ENCODE data around the gene TRIM6. TPM values are rescaled to one million over a fixed set of nuclear protein-coding genes. Genes with fewer than 3 reads are reported as not detected.

TRIM6 gene
- total and polyA plus RNA-seq, 9 donors: 2.3 to 6.3 (median 4.2) TPM

- H3K4me3 ChIP-seq: no peak overlapping the region
- no peak for DNase-seq
- intact Hi-C loops (cut with DNase I): loop anchor here in 1 of 4 donors (10.0 kb wide), 1 partner anchor 93 kb away; the partner anchor contains the start of genes TRIM22 and TRIM5
- H3K4me1 ChIP-seq (ENCODE audit: insufficient read depth): peaks cover 2% of the 10 kb centered on the region
- TF ChIP-seq, protein P1, sequence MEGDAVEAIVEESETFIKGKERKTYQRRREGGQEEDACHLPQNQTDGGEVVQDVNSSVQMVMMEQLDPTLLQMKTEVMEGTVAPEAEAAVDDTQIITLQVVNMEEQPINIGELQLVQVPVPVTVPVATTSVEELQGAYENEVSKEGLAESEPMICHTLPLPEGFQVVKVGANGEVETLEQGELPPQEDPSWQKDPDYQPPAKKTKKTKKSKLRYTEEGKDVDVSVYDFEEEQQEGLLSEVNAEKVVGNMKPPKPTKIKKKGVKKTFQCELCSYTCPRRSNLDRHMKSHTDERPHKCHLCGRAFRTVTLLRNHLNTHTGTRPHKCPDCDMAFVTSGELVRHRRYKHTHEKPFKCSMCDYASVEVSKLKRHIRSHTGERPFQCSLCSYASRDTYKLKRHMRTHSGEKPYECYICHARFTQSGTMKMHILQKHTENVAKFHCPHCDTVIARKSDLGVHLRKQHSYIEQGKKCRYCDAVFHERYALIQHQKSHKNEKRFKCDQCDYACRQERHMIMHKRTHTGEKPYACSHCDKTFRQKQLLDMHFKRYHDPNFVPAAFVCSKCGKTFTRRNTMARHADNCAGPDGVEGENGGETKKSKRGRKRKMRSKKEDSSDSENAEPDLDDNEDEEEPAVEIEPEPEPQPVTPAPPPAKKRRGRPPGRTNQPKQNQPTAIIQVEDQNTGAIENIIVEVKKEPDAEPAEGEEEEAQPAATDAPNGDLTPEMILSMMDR (IDR thresholded peaks at IDR 0.05): no peak
- TF ChIP-seq EP300 (IDR thresholded peaks at IDR 0.05) (no peak), POLR2A (IDR thresholded peaks at IDR 0.05) (no peak)
- H3K9me3 ChIP-seq: no peaks in the 10 kb centered on the region
- no peak overlapping the region for H3K27ac ChIP-seq
- 57 to 95% (median 66%) methylated on average over 3 of the region's 3 CpGs for WGBS, 3 donors
- H3K36me3 ChIP-seq: no peaks in the 10 kb centered on the region
- H3K27me3 ChIP-seq: no peaks in the 10 kb centered on the region
Measured at GRCh38 chr11:5591613-5592012, 4.8 kb upstream of the TRIM6 start.

- Histone ChIP-seq H3K9me3 (no peaks in the 10 kb centered on the region), H3K36me3 (no peaks in the 10 kb centered on the region), H3K27ac (no peak overlapping the region), H3K4me3 (no peak overlapping the region), H3K27me3 (no peaks in the 10 kb centered on the region), H3K4me1 (ENCODE audit: insufficient read depth) (peaks cover 5% of the 10 kb centered on the region)
- DNase-seq: no peak
- TF ChIP-seq, protein P1 (IDR thresholded peaks at IDR 0.05): no peak
- no peak for TF ChIP-seq POLR2A (IDR thresholded peaks at IDR 0.05)
- TF ChIP-seq EP300 (IDR thresholded peaks at IDR 0.05): no peak
- intact Hi-C loops (cut with DNase I): loop anchor here in 1 of 4 donors (10.0 kb wide), 1 partner anchor 92 kb away; the partner anchor contains the start of genes TRIM22 and TRIM5
- 82 to 93% (median 84%) methylated on average over 5 of the region's 5 CpGs for WGBS, 3 donors
Measured at GRCh38 chr11:5592615-5593014, 3.8 kb upstream of the TRIM6 start.

DNA sequence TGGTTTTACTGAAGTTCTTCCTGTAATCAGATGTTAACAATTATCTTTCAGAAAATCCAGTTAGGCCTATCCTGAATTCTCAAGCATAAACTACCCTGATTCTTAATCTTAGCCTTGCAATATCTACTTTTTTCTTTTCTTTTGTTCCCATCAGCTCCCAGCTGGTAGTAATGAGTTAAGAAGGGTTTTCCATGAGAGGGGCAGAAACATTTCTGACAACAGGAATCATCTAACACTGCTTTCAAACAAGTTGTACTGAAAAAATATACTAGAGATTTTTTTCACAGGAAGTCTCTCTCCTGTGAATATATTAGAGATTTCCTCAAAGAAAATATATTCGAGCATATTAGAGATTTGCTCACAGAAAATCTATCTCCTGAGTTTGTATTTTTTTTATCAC is 3.3 kb upstream of the TRIM6 start:
- intact Hi-C loops (cut with DNase I): loop anchor here in 1 of 4 donors (10.0 kb wide), 1 partner anchor 92 kb away; the partner anchor contains the start of genes TRIM22 and TRIM5
- no peak for DNase-seq
- no peak overlapping the region for H3K4me3 ChIP-seq
- no peak for TF ChIP-seq POLR2A (IDR thresholded peaks at IDR 0.05)
- TF ChIP-seq EP300 (IDR thresholded peaks at IDR 0.05): no peak
- TF ChIP-seq, protein P1 (IDR thresholded peaks at IDR 0.05): no peak
- H3K9me3 ChIP-seq: no peaks in the 10 kb centered on the region
- no peaks in the 10 kb centered on the region for H3K36me3 ChIP-seq
- H3K27ac ChIP-seq: no peak overlapping the region
- H3K27me3 ChIP-seq: no peaks in the 10 kb centered on the region
- H3K4me1 ChIP-seq (ENCODE audit: insufficient read depth): peaks cover 6% of the 10 kb centered on the region
- 18 to 44% (median 26%) methylated on average over 1 of the region's 1 CpG for WGBS, 3 donors

DNA sequence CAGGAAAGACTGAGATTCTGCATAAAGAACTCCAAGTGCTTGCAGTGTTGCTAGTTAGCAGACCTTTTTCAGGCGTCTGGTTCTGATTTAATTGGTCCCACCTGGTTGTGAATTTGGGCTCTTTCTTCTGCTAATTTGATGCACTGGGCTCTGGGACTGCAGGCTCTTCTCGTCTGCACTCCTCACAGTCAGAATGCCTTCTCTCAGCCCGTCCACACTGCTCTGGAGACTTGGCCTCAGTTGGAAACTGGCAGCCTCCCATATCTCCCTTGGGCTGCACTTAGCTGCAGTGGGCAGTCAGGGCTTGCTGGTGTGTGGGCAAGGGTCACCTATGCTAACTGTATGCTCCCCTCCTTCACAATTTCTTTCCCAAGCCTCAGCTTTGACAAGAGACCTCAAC is 1.5 kb downstream of the TRIM6 start:
- Histone ChIP-seq H3K4me1 (ENCODE audit: insufficient read depth) (peaks cover 7% of the 10 kb centered on the region), H3K4me3 (no peak overlapping the region), H3K27me3 (no peaks in the 10 kb centered on the region), H3K9me3 (no peaks in the 10 kb centered on the region), H3K36me3 (no peaks in the 10 kb centered on the region), H3K27ac (no peak overlapping the region)
- intact Hi-C loops (cut with DNase I): loop anchor here in 1 of 4 donors (10.0 kb wide), 1 partner anchor 87 kb away; the partner anchor contains the start of genes TRIM22 and TRIM5
- no peak for TF ChIP-seq POLR2A (IDR thresholded peaks at IDR 0.05)
- TF ChIP-seq EP300 (IDR thresholded peaks at IDR 0.05): no peak
- TF ChIP-seq, protein P1 (IDR thresholded peaks at IDR 0.05): no peak
- 24 to 27% (median 25%) methylated on average over 3 of the region's 3 CpGs for WGBS, 3 donors
- no peak for DNase-seq
